Right lobe of liver (tissue), 6 donors: ENCODE results near the gene DDX17. TPM values are rescaled to one million over a fixed set of nuclear protein-coding genes. Genes with fewer than 3 reads are reported as not detected.
A peak's percentile ranks its signal among the peaks of the same experiment; 100 is the strongest.

Experiments
- ATAC-seq, 4 donors: fragments of 200-7000 bp; cut with Tn5 transposase; one replicate each; pipeline ENCODE4 v1.9.1; 2020; ENCODE audit warnings: mild to moderate bottlenecking in 4 of 4, moderate library complexity in 4 of 4
- DNase-seq, 3 donors: peaks; one replicate each; pipeline ENCODE4 v3.0.0-alpha.2; 2020
- H3K27ac ChIP-seq, 3 donors: fragments of 200-600 bp; one replicate each; pipeline ENCODE4 v1.8.0; 2022
- H3K27me3 ChIP-seq, 2 donors: fragments of 200-600 bp; one replicate each; pipeline ENCODE4 v1.8.0; 2022
- H3K36me3 ChIP-seq, 4 donors: fragments of 200-600 bp; sonication (generic) in 1 of 4; one replicate each; pipeline versions ENCODE4 v1.5.1 to v1.8.0; 2017 to 2022; ENCODE audit warnings: control low read depth in 1 of 4
- H3K4me1 ChIP-seq, 4 donors: fragments of 200-600 bp; sonication (generic) in 1 of 4; one replicate each; pipeline versions ENCODE4 v1.5.1 to v1.8.0; 2017 to 2022; ENCODE audit warnings: control low read depth in 1 of 4
- H3K4me3 ChIP-seq, 3 donors: fragments of 200-600 bp; one replicate each; pipeline ENCODE4 v1.8.0; 2022
- H3K9me3 ChIP-seq, 4 donors: fragments of 200-600 bp; sonication (generic) in 1 of 4; one replicate each; pipeline versions ENCODE4 v1.5.1 to v1.8.0; 2017 to 2022; ENCODE audit warnings: control low read depth in 1 of 4
- CTCF ChIP-seq, 4 donors: fragments of 200-600 bp in 3 of 4; fragments of 450-650 bp in 1 of 4; IDR thresholded peaks; one replicate each; pipeline versions ENCODE4 v1.5.1 to v1.8.0; 2016 to 2022; ENCODE audit warnings: antibody characterized with exemption in 4 of 4, mild to moderate bottlenecking in 2 of 4
- POLR2A ChIP-seq: fragments of 450-650 bp; IDR thresholded peaks from one replicate; pipeline ENCODE4 v1.6.1; 2017; ENCODE audit warnings: antibody characterized with exemption, mild to moderate bottlenecking
- WGBS: methylation state at CpG from one replicate; pipeline ENCODE4 v1.1.6; 2018; ENCODE audit warnings: low coverage, low lambda C conversion rate; ENCODE audit not compliant: insufficient coverage; ENCODE audit errors: missing lambda C conversion rate; 5-methylcytosine and 5-hydroxymethylcytosine counted together
- intact Hi-C, 2 donors: fragments of 100-400 bp; cut with DNase I; formaldehyde crosslinking; loops; one replicate each; pipeline versions ENCODE4 v1.11.2 to v1.14.1; 2022
- total RNA-seq, 6 experiments: library from RNA; depleted of rRNA in 2 of 6; stranded (reverse); fragments of >200 nt in 2 of 6; fragmentation: NEBNext Ultra II Directional in 3 of 6; extraction: Animal tissue kit (Norgen Biotek cat#: 25700) in 3 of 6; gene quantifications; one replicate each; pipeline versions ENCODE4 v1.1.0 to v1.2.4, GENCODE V29; 2016 to 2023
- donor health status: DM: no; HTN: yes; CAD: no.
- donor health status: DM: no; HTN: no; CAD: no.
- donor health status: DM: no; HTN: no; CAD: no.
- donor health status: DM: no; HTN: yes; CAD: no.
- donor health status: DM: no; HTN: yes; CAD: no.

DDX17 gene
- total RNA-seq, 6 experiments from 2014 or later, result 128 to 205 (median 184) TPM

GRCh38 chr22:38448945-38449745 is 57.0 kb downstream of the DDX17 start:
- ATAC-seq, result peak in 1 of 4 donors; percentile 41
- intact Hi-C loops, result no loop called here
- H3K4me3 ChIP-seq, result no peak overlapping the region
- no peaks in the 10 kb centered on the region for H3K27me3 ChIP-seq
- H3K9me3 ChIP-seq, result no peaks in the 10 kb centered on the region
- TF ChIP-seq CTCF (IDR thresholded peaks at IDR 0.05) (no peak), POLR2A (no peak)
- no peak overlapping the region for H3K27ac ChIP-seq
- 39% methylated on average over 3 of the region's 14 CpGs for WGBS
- H3K36me3 ChIP-seq, result no peaks in the 10 kb centered on the region
- no peak for DNase-seq
- H3K4me1 ChIP-seq, result no peaks in the 10 kb centered on the region

- Histone ChIP-seq H3K4me1 (no peaks in the 10 kb centered on the region), H3K27ac (no peak overlapping the region), H3K4me3 (no peak overlapping the region), H3K36me3 (no peaks in the 10 kb centered on the region), H3K9me3 (no peaks in the 10 kb centered on the region), H3K27me3 (no peaks in the 10 kb centered on the region)
- ATAC-seq (no peak), DNase-seq (no peak)
- WGBS, result 53% methylated on average over 3 of the region's 9 CpGs
- no peak for TF ChIP-seq POLR2A
- no peak for TF ChIP-seq CTCF (IDR thresholded peaks at IDR 0.05)
- intact Hi-C loops, result no loop called here
Observed at GRCh38 chr22:38446018-38446601, 60.0 kb downstream of the DDX17 start.

- H3K36me3 ChIP-seq, result no peaks in the 10 kb centered on the region
- no peak overlapping the region for H3K4me3 ChIP-seq
- H3K9me3 ChIP-seq, result no peaks in the 10 kb centered on the region
- intact Hi-C loops, result no loop called here
- no peak overlapping the region for H3K27ac ChIP-seq
- H3K27me3 ChIP-seq, result no peaks in the 10 kb centered on the region
- WGBS, result 85% methylated on average over 9 of the region's 10 CpGs
- TF ChIP-seq POLR2A, result no peak
- no peak for TF ChIP-seq CTCF (IDR thresholded peaks at IDR 0.05)
- ATAC-seq (no peak), DNase-seq (no peak)
- no peaks in the 10 kb centered on the region for H3K4me1 ChIP-seq
Observed at GRCh38 chr22:38444783-38445182, 61.3 kb downstream of the DDX17 start.

- intact Hi-C loops, result no loop called here
- Histone ChIP-seq H3K36me3 (no peaks in the 10 kb centered on the region), H3K27ac (no peak overlapping the region), H3K9me3 (no peaks in the 10 kb centered on the region), H3K4me3 (no peak overlapping the region), H3K27me3 (no peaks in the 10 kb centered on the region), H3K4me1 (no peaks in the 10 kb centered on the region)
- no peak for DNase-seq
- TF ChIP-seq CTCF (IDR thresholded peaks at IDR 0.05) (no peak), POLR2A (no peak)
- 49% methylated on average over 14 of the region's 21 CpGs for WGBS
- ATAC-seq, result no peak
Observed at GRCh38 chr22:38443628-38444521, 62.2 kb downstream of the DDX17 start.
